Measurements from ENCODE around the gene HMGCL. TPM values are rescaled to one million over a fixed set of nuclear protein-coding genes. Genes with fewer than 3 reads are reported as not detected.
A peak's percentile ranks its signal among the peaks of the same experiment; 100 is the strongest.

Gene HMGCL
- total RNA-seq, 4 donors from 2014 or later = 25.5 to 50.0 (median 43.9) TPM

- no peak overlapping the region for H3K27ac ChIP-seq (replicated peaks in 1 of 4)
- TF ChIP-seq CTCF (IDR thresholded peaks at IDR 0.05) = no peak
- no peak for TF ChIP-seq POLR2A (IDR thresholded peaks at IDR 0.05; ENCODE audit: low read depth)
- no peak for TF ChIP-seq POLR2AphosphoS5 (IDR thresholded peaks at IDR 0.05)
- TF ChIP-seq EP300 (IDR thresholded peaks at IDR 0.05) = no peak
- no peaks in the 10 kb centered on the region for H3K9me3 ChIP-seq
- no peak for DNase-seq (ENCODE audit: extremely low spot score)
- no peak overlapping the region for H3K4me3 ChIP-seq
- WGBS = 58% methylated on average over 3 of the region's 3 CpGs
- H3K27me3 ChIP-seq = no peaks in the 10 kb centered on the region
- H3K36me3 ChIP-seq = peaks cover 4 to 53% (median 37%) of the 10 kb centered on the region in 4 donors
- intact Hi-C loops (cut with DNase I) = loop anchor here (5.0 kb wide), 1 partner anchor 87 kb away; the partner anchor contains the start of gene FUCA1
- peaks cover 16 to 43% (median 30%) of the 10 kb centered on the region in 4 donors for H3K4me1 ChIP-seq
Observed at GRCh38 chr1:23779826-23780371, 45.3 kb downstream of the HMGCL start.

- Histone ChIP-seq H3K36me3 (peaks cover 4 to 36% (median 24%) of the 10 kb centered on the region in 4 donors), H3K27me3 (no peaks in the 10 kb centered on the region), H3K27ac (replicated peaks in 1 of 4) (peak within 1 kb of the TSS; percentile 86 to 95 (median 91)), H3K4me3 (peak within 1 kb of the TSS; percentile 75 to 100 (median 96)), H3K4me1 (peaks cover 20 to 43% (median 30%) of the 10 kb centered on the region in 4 donors), H3K9me3 (no peaks in the 10 kb centered on the region)
- intact Hi-C loops (cut with DNase I) = loop anchor here (5.0 kb wide), 1 partner anchor 89 kb away; the partner anchor contains the start of gene FUCA1
- DNase-seq (ENCODE audit: extremely low spot score) = peak; percentile 95
- TF ChIP-seq POLR2AphosphoS5 (IDR thresholded peaks at IDR 0.05) (peak; percentile 92 to 94), POLR2A (IDR thresholded peaks at IDR 0.05; ENCODE audit: low read depth) (peak; percentile 73), CTCF (IDR thresholded peaks at IDR 0.05) (no peak), EP300 (IDR thresholded peaks at IDR 0.05) (peak; percentile 3)
- WGBS = 0% methylated on average over 17 of the region's 91 CpGs
Observed at GRCh38 chr1:23777979-23778814, 47.0 kb downstream of the HMGCL start, which contains the start of gene PITHD1. TSS of gene PITHD1 (plus strand) at chr1:23778418. CDS start at chr1:23778516, 98 bp downstream.

- WGBS = 90% methylated on average over 2 of the region's 2 CpGs
- H3K27ac ChIP-seq (replicated peaks in 1 of 4) = no peak overlapping the region
- TF ChIP-seq EP300 (IDR thresholded peaks at IDR 0.05) = no peak
- no peaks in the 10 kb centered on the region for H3K9me3 ChIP-seq
- DNase-seq (ENCODE audit: extremely low spot score) = no peak
- peaks cover 4 to 21% (median 12%) of the 10 kb centered on the region in 4 donors for H3K36me3 ChIP-seq
- H3K4me1 ChIP-seq = peaks cover 25 to 45% (median 36%) of the 10 kb centered on the region in 4 donors
- H3K4me3 ChIP-seq = no peak overlapping the region
- intact Hi-C loops (cut with DNase I) = loop anchor here (5.0 kb wide), 1 partner anchor 91 kb away; the partner anchor contains the start of gene FUCA1
- no peaks in the 10 kb centered on the region for H3K27me3 ChIP-seq
Observed at GRCh38 chr1:23776217-23776616, 49.0 kb downstream of the HMGCL start.

GRCh38 chr1:23774174-23774880, 50.9 kb downstream of the HMGCL start:
- Histone ChIP-seq H3K27ac (replicated peaks in 1 of 4) (no peak overlapping the region), H3K9me3 (no peaks in the 10 kb centered on the region), H3K4me3 (no peak overlapping the region), H3K27me3 (no peaks in the 10 kb centered on the region), H3K36me3 (peaks cover 10 to 23% (median 13%) of the 10 kb centered on the region in 4 donors), H3K4me1 (peaks cover 21 to 29% (median 27%) of the 10 kb centered on the region in 4 donors)
- 72% methylated on average over 6 of the region's 6 CpGs for WGBS
- intact Hi-C loops (cut with DNase I) = no loop called here
- TF ChIP-seq POLR2A (IDR thresholded peaks at IDR 0.05; ENCODE audit: low read depth) (no peak), EP300 (IDR thresholded peaks at IDR 0.05) (no peak)
- no peak for DNase-seq (ENCODE audit: extremely low spot score)

GRCh38 chr1:23772854-23773242, 52.4 kb downstream of the HMGCL start:
- Histone ChIP-seq H3K4me3 (no peak overlapping the region), H3K27me3 (no peaks in the 10 kb centered on the region), H3K36me3 (peaks cover 10 to 34% (median 13%) of the 10 kb centered on the region in 4 donors), H3K9me3 (no peaks in the 10 kb centered on the region), H3K27ac (replicated peaks in 1 of 4) (no peak overlapping the region), H3K4me1 (peaks cover 15 to 23% (median 19%) of the 10 kb centered on the region in 4 donors)
- 88% methylated on average over 10 of the region's 10 CpGs for whole genome bisulfite sequencing
- no peak for DNase-seq (ENCODE audit: extremely low spot score)
- TF ChIP-seq POLR2AphosphoS5 (IDR thresholded peaks at IDR 0.05) (no peak), CTCF (IDR thresholded peaks at IDR 0.05) (no peak), POLR2A (IDR thresholded peaks at IDR 0.05; ENCODE audit: low read depth) (no peak), EP300 (IDR thresholded peaks at IDR 0.05) (no peak)
- intact Hi-C loops (cut with DNase I) = loop anchor here (2.0 kb wide), 1 partner anchor 142 kb away; no protein-coding TSS in a partner anchor
